Fibroblast of lung (primary cell): ENCODE data around the gene DENND1A. TPM values are rescaled to one million over a fixed set of nuclear protein-coding genes. Genes with fewer than 3 reads are reported as not detected.

ENCODE experiments used
- DNase-seq, 2 donors: peaks; one replicate each; pipeline versions ENCODE4 v3.0.0 to v3.0.0-alpha.2; 2010; ENCODE audit warnings: low read depth in 2 of 2
- H2AFZ ChIP-seq: 2 replicates; pipeline ENCODE4 v1.5.1; 2012; ENCODE audit warnings: low read length, control low read depth, inconsistent platforms
- H3K27ac ChIP-seq: 2 replicates; pipeline ENCODE4 v1.5.1; 2011; ENCODE audit warnings: low read length, control low read depth; ENCODE audit not compliant: insufficient read depth
- H3K27me3 ChIP-seq: 2 replicates; pipeline ENCODE4 v1.5.1; 2011; ENCODE audit warnings: mild to moderate bottlenecking, low read length; ENCODE audit not compliant: control insufficient read depth, insufficient read depth
- H3K36me3 ChIP-seq: 2 replicates; pipeline ENCODE4 v1.5.1; 2011; ENCODE audit warnings: low read length; ENCODE audit not compliant: control insufficient read depth, insufficient read depth
- H3K4me1 ChIP-seq: 2 replicates; pipeline ENCODE4 v1.5.1; 2011; ENCODE audit warnings: low read length; ENCODE audit not compliant: control insufficient read depth, insufficient read depth; ENCODE audit errors: extremely low read depth
- H3K4me2 ChIP-seq: 2 replicates; pipeline ENCODE4 v1.5.1; 2011; ENCODE audit warnings: low read length, control low read depth; ENCODE audit not compliant: insufficient read depth; ENCODE audit errors: extremely low read depth
- H3K4me3 ChIP-seq, 4 experiments: fragments of 200-600 bp in 1 of 4; sonication (generic) in 1 of 4; replicated peaks in 1 of 4; 2 replicates each; pipeline ENCODE4 v1.5.1; 2011 to 2016; ENCODE audit warnings: low read length in 4 of 4, low read depth in 3 of 4, mild to moderate bottlenecking in 3 of 4, control low read depth in 2 of 4, inconsistent platforms in 1 of 4, mixed read lengths in 1 of 4; ENCODE audit not compliant: insufficient read depth in 1 of 4; ENCODE audit errors: control extremely low read depth in 1 of 4
- H3K79me2 ChIP-seq: 2 replicates; pipeline ENCODE4 v1.5.1; 2012; ENCODE audit warnings: mild to moderate bottlenecking, low read length, inconsistent platforms; ENCODE audit not compliant: control insufficient read depth, insufficient read depth
- H3K9ac ChIP-seq: 2 replicates; pipeline ENCODE4 v1.5.1; 2011; ENCODE audit warnings: mild to moderate bottlenecking, low read length, control low read depth; ENCODE audit not compliant: insufficient read depth
- H3K9me3 ChIP-seq: 2 replicates; pipeline ENCODE4 v1.5.1; 2012; ENCODE audit warnings: low read depth, low read length; ENCODE audit not compliant: control insufficient read depth, insufficient read depth
- H4K20me1 ChIP-seq: 2 replicates; pipeline ENCODE4 v1.5.1; 2011; ENCODE audit warnings: low read length; ENCODE audit not compliant: control insufficient read depth, insufficient read depth; ENCODE audit errors: extremely low read depth
- CTCF ChIP-seq, 2 donors: IDR thresholded peaks in 1 of 2; conservative IDR thresholded peaks in 1 of 2; 1 replicate in 1 of 2; 2 replicates in 1 of 2; pipeline ENCODE4 v1.5.1; 2011 to 2012; ENCODE audit warnings: low read length in 2 of 2, control low read depth in 1 of 2, inconsistent platforms in 1 of 2, low read depth in 1 of 2, mild to moderate bottlenecking in 1 of 2
- EZH2 ChIP-seq: IDR thresholded peaks from 2 replicates; pipeline ENCODE4 v1.5.1; 2012; ENCODE audit warnings: low read length, control low read depth, mild to moderate bottlenecking; ENCODE audit errors: missing control alignments
- polyA plus RNA-seq, 2 donors: library from polyadenylated mRNA; depleted of rRNA in 1 of 2; stranded (reverse) in 1 of 2; unstranded in 1 of 2; fragments of >200 nt; gene quantifications; 2 replicates each; pipeline ENCODE4 v1.2.1, GENCODE V29; 2011 to 2012; ENCODE audit warnings: missing spikeins in 1 of 2
- total RNA-seq: library from RNA; depleted of rRNA; stranded (reverse); fragments of >200 nt; gene quantifications from 2 replicates; pipeline ENCODE4 v1.2.1, GENCODE V29; 2014

The DENND1A gene
- total and polyA plus RNA-seq, 2 donors (not counting 1 experiment from before 2014, with no cell fraction given) = 13.0 to 18.3 TPM

- Histone ChIP-seq H3K9ac (no peak overlapping the region), H3K27me3 (no peaks in the 10 kb centered on the region), H3K79me2 (no peaks in the 10 kb centered on the region), H4K20me1 (no peaks in the 10 kb centered on the region), H3K4me2 (no peak overlapping the region), H3K27ac (no peak overlapping the region), H3K4me1 (no peaks in the 10 kb centered on the region), H3K9me3 (no peaks in the 10 kb centered on the region), H2AFZ (no peak overlapping the region), H3K4me3 (no peak overlapping the region), H3K36me3 (no peaks in the 10 kb centered on the region)
- DNase-seq = no peak
- TF ChIP-seq CTCF (conservative IDR thresholded peaks at IDR 0.05 in 1 of 2, IDR thresholded peaks at IDR 0.05 in 1 of 2; ENCODE audit: low read depth in 1 of 2, low read length in 2 of 2) (no peak), EZH2 (no peak)
Measured at GRCh38 chr9:123426406-123426805, 503.5 kb downstream of the DENND1A start.

GRCh38 chr9:123425836-123426365 is 504.0 kb downstream of the DENND1A start:
- Histone ChIP-seq H3K4me2 (no peak overlapping the region), H3K9me3 (no peaks in the 10 kb centered on the region), H2AFZ (no peak overlapping the region), H3K4me3 (no peak overlapping the region), H3K4me1 (no peaks in the 10 kb centered on the region), H4K20me1 (no peaks in the 10 kb centered on the region), H3K27ac (no peak overlapping the region), H3K36me3 (no peaks in the 10 kb centered on the region), H3K9ac (no peak overlapping the region), H3K79me2 (no peaks in the 10 kb centered on the region), H3K27me3 (no peaks in the 10 kb centered on the region)
- DNase-seq = no peak
- TF ChIP-seq CTCF (conservative IDR thresholded peaks at IDR 0.05 in 1 of 2, IDR thresholded peaks at IDR 0.05 in 1 of 2; ENCODE audit: low read depth in 1 of 2, low read length in 2 of 2) (no peak), EZH2 (no peak)

- H2AFZ ChIP-seq = no peak overlapping the region
- H3K9me3 ChIP-seq = no peaks in the 10 kb centered on the region
- H3K4me2 ChIP-seq = no peak overlapping the region
- no peak overlapping the region for H3K4me3 ChIP-seq
- H4K20me1 ChIP-seq = no peaks in the 10 kb centered on the region
- H3K36me3 ChIP-seq = no peaks in the 10 kb centered on the region
- H3K27me3 ChIP-seq = no peaks in the 10 kb centered on the region
- no peak overlapping the region for H3K9ac ChIP-seq
- no peak for DNase-seq
- no peaks in the 10 kb centered on the region for H3K4me1 ChIP-seq
- H3K79me2 ChIP-seq = no peaks in the 10 kb centered on the region
- no peak overlapping the region for H3K27ac ChIP-seq
- TF ChIP-seq EZH2 (no peak), CTCF (conservative IDR thresholded peaks at IDR 0.05 in 1 of 2, IDR thresholded peaks at IDR 0.05 in 1 of 2; ENCODE audit: low read depth in 1 of 2, low read length in 2 of 2) (no peak)
Measured at GRCh38 chr9:123425261-123425821, 504.6 kb downstream of the DENND1A start.
